HepG2 (cell line): Measurements from ENCODE around the gene RMND5A.

ENCODE experiments used
- CEBPB ChIP-seq: IDR thresholded peaks from 2 replicates; pipeline ENCODE4 v1.6.1; 2011; ENCODE audit warnings: low read depth, low read length, improper control_type of control experiment, borderline replicate concordance
- CHD4 ChIP-seq: fragments of 200-600 bp; sonication (generic); IDR thresholded peaks from 2 replicates; pipeline ENCODE4 v1.7.0; 2017; ENCODE audit warnings: mild to moderate bottlenecking, low read length, borderline replicate concordance
- ESRRA ChIP-seq: sonication (generic); formaldehyde crosslinking; IDR thresholded peaks from 2 replicates; pipeline ENCODE4 v1.5.1; 2020; ENCODE audit warnings: mild to moderate bottlenecking, low read depth, missing genetic modification reagents
- RARG ChIP-seq: sonication (generic); formaldehyde crosslinking; IDR thresholded peaks from 2 replicates; pipeline ENCODE4 v1.4.0; 2020; ENCODE audit warnings: low read depth, mild to moderate bottlenecking, missing genetic modification reagents
- ZNF121 ChIP-seq: sonication (generic); formaldehyde crosslinking; IDR thresholded peaks from 2 replicates; pipeline ENCODE4 v1.5.0; 2020; ENCODE audit warnings: mild to moderate bottlenecking, missing genetic modification reagents
- TF ChIP-seq, protein P1 (sequence below): sonication (generic); formaldehyde crosslinking; IDR thresholded peaks from 2 replicates; pipeline ENCODE4 v1.4.0; 2020; ENCODE audit warnings: mild to moderate bottlenecking, missing genetic modification reagents, borderline replicate concordance

DNA sequence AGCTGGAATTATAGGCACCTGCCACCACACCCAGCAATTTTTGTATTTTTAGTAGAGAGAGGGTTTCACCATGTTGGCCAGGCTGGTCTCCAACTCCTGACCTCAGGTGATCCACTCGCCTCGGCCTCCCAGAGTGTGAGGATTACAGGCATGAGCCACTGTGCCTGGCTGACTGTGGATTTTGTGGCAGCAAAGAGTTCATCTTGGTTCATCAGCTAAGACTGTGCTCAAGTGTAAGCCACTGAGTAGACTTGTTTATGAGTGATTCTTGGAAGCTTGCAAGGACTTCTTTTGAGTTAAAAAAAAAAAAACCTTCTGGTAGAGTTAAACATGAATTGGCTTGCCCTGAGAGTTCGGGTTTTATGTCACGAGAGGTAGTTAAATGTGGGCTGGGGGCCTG, 106.9 kb downstream of the RMND5A start:
- TF ChIP-seq, protein P1, sequence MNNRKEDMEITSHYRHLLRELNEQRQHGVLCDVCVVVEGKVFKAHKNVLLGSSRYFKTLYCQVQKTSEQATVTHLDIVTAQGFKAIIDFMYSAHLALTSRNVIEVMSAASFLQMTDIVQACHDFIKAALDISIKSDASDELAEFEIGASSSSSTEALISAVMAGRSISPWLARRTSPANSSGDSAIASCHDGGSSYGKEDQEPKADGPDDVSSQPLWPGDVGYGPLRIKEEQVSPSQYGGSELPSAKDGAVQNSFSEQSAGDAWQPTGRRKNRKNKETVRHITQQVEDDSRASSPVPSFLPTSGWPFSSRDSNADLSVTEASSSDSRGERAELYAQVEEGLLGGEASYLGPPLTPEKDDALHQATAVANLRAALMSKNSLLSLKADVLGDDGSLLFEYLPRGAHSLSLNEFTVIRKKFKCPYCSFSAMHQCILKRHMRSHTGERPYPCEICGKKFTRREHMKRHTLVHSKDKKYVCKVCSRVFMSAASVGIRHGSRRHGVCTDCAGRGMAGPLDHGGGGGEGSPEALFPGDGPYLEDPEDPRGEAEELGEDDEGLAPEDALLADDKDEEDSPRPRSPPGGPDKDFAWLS (CRISPR knock-in tag): no peak
- no peak for TF ChIP-seq CEBPB
- no peak for TF ChIP-seq CHD4
- TF ChIP-seq RARG (CRISPR knock-in tag): no peak
- no peak for TF ChIP-seq ESRRA
- TF ChIP-seq ZNF121: no peak
